ENCODE data around the gene BCL2A1. TPM values are rescaled to one million over a fixed set of nuclear protein-coding genes. Genes with fewer than 3 reads are reported as not detected.

Gene BCL2A1
- total and polyA plus RNA-seq, 10 of the 15 experiments (the other 5 are each of a cell fraction or from before 2014, with no cell fraction given): 181 to 570 (median 321) TPM

DNA sequence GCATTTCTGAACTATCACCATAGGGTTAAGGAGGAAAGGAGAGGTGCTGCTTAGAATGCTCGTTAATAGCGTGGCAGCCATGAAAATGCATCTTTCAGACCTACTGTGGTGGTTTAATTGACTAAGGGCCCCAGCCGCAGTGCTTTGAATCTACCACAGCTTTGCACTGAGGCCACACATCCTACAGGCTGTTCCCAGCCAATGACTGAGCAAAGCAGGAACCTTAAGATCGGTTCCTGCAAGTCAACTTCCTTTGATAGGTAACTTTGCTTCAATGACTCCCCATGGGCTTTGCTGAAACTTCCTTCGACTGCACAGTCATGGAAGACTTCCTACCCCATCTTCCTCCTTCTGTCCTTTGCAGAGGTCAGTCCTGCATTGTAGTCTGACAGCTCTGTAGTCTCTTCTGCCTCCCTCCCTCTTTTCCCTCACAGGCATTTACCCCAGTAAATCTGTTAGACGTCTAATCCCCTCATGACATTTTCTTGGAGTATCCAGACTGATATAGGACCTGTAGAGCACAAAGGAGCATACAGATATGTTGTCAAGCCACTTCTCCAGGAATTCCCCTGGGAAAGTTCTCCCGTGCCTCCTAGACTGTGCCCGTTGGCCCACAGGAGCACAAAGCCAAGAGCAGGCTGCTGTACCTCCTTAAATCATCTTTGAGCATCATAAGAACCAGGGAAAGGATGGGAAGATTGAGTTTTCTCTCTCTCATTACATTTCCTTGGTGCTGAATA is 2.6 kb upstream of the BCL2A1 start (continued):
- TF ChIP-seq, protein P1, sequence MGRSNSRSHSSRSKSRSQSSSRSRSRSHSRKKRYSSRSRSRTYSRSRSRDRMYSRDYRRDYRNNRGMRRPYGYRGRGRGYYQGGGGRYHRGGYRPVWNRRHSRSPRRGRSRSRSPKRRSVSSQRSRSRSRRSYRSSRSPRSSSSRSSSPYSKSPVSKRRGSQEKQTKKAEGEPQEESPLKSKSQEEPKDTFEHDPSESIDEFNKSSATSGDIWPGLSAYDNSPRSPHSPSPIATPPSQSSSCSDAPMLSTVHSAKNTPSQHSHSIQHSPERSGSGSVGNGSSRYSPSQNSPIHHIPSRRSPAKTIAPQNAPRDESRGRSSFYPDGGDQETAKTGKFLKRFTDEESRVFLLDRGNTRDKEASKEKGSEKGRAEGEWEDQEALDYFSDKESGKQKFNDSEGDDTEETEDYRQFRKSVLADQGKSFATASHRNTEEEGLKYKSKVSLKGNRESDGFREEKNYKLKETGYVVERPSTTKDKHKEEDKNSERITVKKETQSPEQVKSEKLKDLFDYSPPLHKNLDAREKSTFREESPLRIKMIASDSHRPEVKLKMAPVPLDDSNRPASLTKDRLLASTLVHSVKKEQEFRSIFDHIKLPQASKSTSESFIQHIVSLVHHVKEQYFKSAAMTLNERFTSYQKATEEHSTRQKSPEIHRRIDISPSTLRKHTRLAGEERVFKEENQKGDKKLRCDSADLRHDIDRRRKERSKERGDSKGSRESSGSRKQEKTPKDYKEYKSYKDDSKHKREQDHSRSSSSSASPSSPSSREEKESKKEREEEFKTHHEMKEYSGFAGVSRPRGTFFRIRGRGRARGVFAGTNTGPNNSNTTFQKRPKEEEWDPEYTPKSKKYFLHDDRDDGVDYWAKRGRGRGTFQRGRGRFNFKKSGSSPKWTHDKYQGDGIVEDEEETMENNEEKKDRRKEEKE (IDR thresholded peaks at IDR 0.05): no peak
- TF ChIP-seq, protein P2, sequence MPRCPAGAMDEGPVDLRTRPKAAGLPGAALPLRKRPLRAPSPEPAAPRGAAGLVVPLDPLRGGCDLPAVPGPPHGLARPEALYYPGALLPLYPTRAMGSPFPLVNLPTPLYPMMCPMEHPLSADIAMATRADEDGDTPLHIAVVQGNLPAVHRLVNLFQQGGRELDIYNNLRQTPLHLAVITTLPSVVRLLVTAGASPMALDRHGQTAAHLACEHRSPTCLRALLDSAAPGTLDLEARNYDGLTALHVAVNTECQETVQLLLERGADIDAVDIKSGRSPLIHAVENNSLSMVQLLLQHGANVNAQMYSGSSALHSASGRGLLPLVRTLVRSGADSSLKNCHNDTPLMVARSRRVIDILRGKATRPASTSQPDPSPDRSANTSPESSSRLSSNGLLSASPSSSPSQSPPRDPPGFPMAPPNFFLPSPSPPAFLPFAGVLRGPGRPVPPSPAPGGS (IDR thresholded peaks at IDR 0.05; ENCODE audit: borderline replicate concordance, insufficient read depth, low read depth, low read length, poor library complexity, severe bottlenecking): no peak
- TF ChIP-seq HCFC1 (IDR thresholded peaks at IDR 0.05; ENCODE audit: low read length) (no peak), CEBPB (IDR thresholded peaks at IDR 0.05; ENCODE audit: borderline replicate concordance in 1 of 2, low read depth in 2 of 2, low read length in 2 of 2) (no peak), MYB (IDR thresholded peaks at IDR 0.05; ENCODE audit: borderline replicate concordance, low read depth, low read length) (no peak), NFXL1 (IDR thresholded peaks at IDR 0.05; ENCODE audit: borderline replicate concordance) (no peak), EED (IDR thresholded peaks at IDR 0.05; ENCODE audit: low read depth) (peak; percentile 54; the same call in 1 of the 2 replicates), ZSCAN29 (IDR thresholded peaks at IDR 0.05) (no peak), SIN3A (IDR thresholded peaks at IDR 0.05; ENCODE audit: low read depth, low read length) (no peak), YY1 (IDR thresholded peaks at IDR 0.05; ENCODE audit: low read depth, low read length) (peak; percentile 66; the same call in 1 of the 2 replicates), MYC (IDR thresholded peaks at IDR 0.05; ENCODE audit: insufficient read depth, insufficient read length, insufficient replicate concordance, low read length, severe bottlenecking) (no peak), TARDBP (IDR thresholded peaks at IDR 0.05; ENCODE audit: borderline replicate concordance) (no peak), IKZF1 (conservative IDR thresholded peaks at IDR 0.05) (peak; percentile 51; the same call in 1 of the 2 replicates), ZNF384 (IDR thresholded peaks at IDR 0.05; ENCODE audit: borderline replicate concordance, low read depth, low read length) (no peak), SMAD1 (IDR thresholded peaks at IDR 0.05; ENCODE audit: low read depth, partially characterized antibody) (no peak), RBBP5 (conservative IDR thresholded peaks at IDR 0.05) (no peak), CBFB (IDR thresholded peaks at IDR 0.05; ENCODE audit: low read depth) (no peak), ASH2L (IDR thresholded peaks at IDR 0.05; ENCODE audit: borderline replicate concordance, low read depth) (no peak)
- TF ChIP-seq, protein P3, sequence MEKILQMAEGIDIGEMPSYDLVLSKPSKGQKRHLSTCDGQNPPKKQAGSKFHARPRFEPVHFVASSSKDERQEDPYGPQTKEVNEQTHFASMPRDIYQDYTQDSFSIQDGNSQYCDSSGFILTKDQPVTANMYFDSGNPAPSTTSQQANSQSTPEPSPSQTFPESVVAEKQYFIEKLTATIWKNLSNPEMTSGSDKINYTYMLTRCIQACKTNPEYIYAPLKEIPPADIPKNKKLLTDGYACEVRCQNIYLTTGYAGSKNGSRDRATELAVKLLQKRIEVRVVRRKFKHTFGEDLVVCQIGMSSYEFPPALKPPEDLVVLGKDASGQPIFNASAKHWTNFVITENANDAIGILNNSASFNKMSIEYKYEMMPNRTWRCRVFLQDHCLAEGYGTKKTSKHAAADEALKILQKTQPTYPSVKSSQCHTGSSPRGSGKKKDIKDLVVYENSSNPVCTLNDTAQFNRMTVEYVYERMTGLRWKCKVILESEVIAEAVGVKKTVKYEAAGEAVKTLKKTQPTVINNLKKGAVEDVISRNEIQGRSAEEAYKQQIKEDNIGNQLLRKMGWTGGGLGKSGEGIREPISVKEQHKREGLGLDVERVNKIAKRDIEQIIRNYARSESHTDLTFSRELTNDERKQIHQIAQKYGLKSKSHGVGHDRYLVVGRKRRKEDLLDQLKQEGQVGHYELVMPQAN (conservative IDR thresholded peaks at IDR 0.05): no peak
- TF ChIP-seq, protein P4, sequence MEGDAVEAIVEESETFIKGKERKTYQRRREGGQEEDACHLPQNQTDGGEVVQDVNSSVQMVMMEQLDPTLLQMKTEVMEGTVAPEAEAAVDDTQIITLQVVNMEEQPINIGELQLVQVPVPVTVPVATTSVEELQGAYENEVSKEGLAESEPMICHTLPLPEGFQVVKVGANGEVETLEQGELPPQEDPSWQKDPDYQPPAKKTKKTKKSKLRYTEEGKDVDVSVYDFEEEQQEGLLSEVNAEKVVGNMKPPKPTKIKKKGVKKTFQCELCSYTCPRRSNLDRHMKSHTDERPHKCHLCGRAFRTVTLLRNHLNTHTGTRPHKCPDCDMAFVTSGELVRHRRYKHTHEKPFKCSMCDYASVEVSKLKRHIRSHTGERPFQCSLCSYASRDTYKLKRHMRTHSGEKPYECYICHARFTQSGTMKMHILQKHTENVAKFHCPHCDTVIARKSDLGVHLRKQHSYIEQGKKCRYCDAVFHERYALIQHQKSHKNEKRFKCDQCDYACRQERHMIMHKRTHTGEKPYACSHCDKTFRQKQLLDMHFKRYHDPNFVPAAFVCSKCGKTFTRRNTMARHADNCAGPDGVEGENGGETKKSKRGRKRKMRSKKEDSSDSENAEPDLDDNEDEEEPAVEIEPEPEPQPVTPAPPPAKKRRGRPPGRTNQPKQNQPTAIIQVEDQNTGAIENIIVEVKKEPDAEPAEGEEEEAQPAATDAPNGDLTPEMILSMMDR (IDR thresholded peaks at IDR 0.05 in 2 of 3, conservative IDR thresholded peaks at IDR 0.05 in 1 of 3; ENCODE audit: control insufficient read depth in 2 of 3, extremely low read depth in 1 of 3, insufficient read depth in 1 of 3, low read depth in 3 of 3, low read length in 3 of 3): no peak
- TF ChIP-seq, protein P5, sequence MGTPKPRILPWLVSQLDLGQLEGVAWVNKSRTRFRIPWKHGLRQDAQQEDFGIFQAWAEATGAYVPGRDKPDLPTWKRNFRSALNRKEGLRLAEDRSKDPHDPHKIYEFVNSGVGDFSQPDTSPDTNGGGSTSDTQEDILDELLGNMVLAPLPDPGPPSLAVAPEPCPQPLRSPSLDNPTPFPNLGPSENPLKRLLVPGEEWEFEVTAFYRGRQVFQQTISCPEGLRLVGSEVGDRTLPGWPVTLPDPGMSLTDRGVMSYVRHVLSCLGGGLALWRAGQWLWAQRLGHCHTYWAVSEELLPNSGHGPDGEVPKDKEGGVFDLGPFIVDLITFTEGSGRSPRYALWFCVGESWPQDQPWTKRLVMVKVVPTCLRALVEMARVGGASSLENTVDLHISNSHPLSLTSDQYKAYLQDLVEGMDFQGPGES (IDR thresholded peaks at IDR 0.05): no peak

Measured in GM12878 (cell line).